GM12873 (cell line): ENCODE measurements around the gene CNOT6L.

Source experiments
- CTCF ChIP-seq: IDR thresholded peaks from 2 replicates; pipeline ENCODE4 v1.5.1; 2012; ENCODE audit warnings: low read depth, mild to moderate bottlenecking, moderate library complexity, low read length, control low read depth; ENCODE audit not compliant: insufficient read depth; ENCODE audit errors: missing control alignments

Gene CNOT6L

GRCh38 chr4:77710059-77710458 is 109.1 kb downstream of the CNOT6L start:
- no peak for TF ChIP-seq CTCF

- no peak for TF ChIP-seq CTCF
Observed at GRCh38 chr4:77706717-77707116, 112.5 kb downstream of the CNOT6L start.

- no peak for TF ChIP-seq CTCF
Observed at GRCh38 chr4:77703666-77704065, 115.5 kb downstream of the CNOT6L start.

- no peak for TF ChIP-seq CTCF
Observed at GRCh38 chr4:77701121-77701520, 118.0 kb downstream of the CNOT6L start.

- TF ChIP-seq CTCF: no peak
Observed at GRCh38 chr4:77699731-77700210, 119.4 kb downstream of the CNOT6L start.

GRCh38 chr4:77697860-77698590 is 121.1 kb downstream of the CNOT6L start:
- peak; percentile 17 for TF ChIP-seq CTCF

- TF ChIP-seq CTCF: no peak
Observed at GRCh38 chr4:77695774-77696173, 123.4 kb downstream of the CNOT6L start.
